ENCODE data around the gene AGAP5. TPM values are rescaled to one million over a fixed set of nuclear protein-coding genes. Genes with fewer than 3 reads are reported as not detected.
"Not testable (repeated sequence)": the region's sequence is repeated elsewhere in the genome, so short reads cannot be mapped to it uniquely, and the experiment has no call there.

Gene AGAP5
- total and polyA plus RNA-seq, 2 experiments from 2014 or later = 3.1 to 7.3 TPM

- not testable (repeated sequence) for H3K9me3 ChIP-seq (ENCODE audit: low read depth); H3K4me3 ChIP-seq; H3K27ac ChIP-seq; H3K27me3 ChIP-seq; H3K36me3 ChIP-seq; DNase-seq (ENCODE audit: low read depth in 1 of 2, low spot score in 1 of 2); H3K4me1 ChIP-seq (ENCODE audit: low read depth)
These were observed 33.5 kb downstream of the AGAP5 start for GRCh38 chr10:73664156-73665040.

- H3K36me3 ChIP-seq; H3K27ac ChIP-seq; H3K4me3 ChIP-seq; H3K9me3 ChIP-seq (ENCODE audit: low read depth); H3K27me3 ChIP-seq; DNase-seq (ENCODE audit: low read depth in 1 of 2, low spot score in 1 of 2); H3K4me1 ChIP-seq (ENCODE audit: low read depth): not testable (repeated sequence)
These were observed 34.3 kb downstream of the AGAP5 start for GRCh38 chr10:73663621-73664020.

DNA sequence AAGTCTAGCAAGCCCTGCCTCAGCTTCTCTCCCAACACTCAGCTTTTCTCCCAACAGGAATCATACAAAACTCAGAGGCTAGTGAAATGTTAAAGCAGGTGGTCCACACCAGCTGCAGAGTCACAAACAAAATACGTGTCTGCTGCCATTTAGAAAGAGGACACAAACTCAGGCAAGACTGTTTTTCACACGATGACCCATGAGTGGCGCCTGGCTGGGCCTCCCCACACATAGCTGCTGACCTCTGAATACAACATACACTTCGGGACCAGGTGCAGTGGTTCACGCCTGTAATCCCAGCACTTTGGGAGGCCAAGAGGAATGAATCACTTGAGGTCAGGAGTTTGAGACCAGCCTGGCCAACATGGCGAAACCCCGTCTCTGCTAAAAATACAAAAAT is 35.2 kb downstream of the AGAP5 start:
- DNase-seq (ENCODE audit: low read depth in 1 of 2, low spot score in 1 of 2); H3K4me3 ChIP-seq; H3K27ac ChIP-seq; H3K36me3 ChIP-seq; H3K9me3 ChIP-seq (ENCODE audit: low read depth); H3K4me1 ChIP-seq (ENCODE audit: low read depth); H3K27me3 ChIP-seq: not testable (repeated sequence)

DNA sequence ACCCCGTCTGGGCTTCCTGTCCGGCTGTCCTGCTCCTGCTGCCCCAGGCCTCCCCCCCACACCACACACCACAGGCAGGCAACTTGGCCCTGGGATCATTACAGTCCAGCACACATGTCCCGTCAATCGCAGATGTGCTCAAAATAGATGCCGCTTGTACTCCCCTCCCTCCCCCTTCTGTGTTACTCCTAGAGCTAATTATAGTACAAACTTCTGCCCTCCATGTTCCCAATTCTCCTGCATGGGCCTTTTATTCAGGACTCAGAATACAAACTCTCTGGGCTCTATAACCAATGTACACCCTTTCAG is 42.0 kb downstream of the AGAP5 start, which contains the start of gene SYNPO2L:
Gene SYNPO2L (minus strand): TSS at position 40 of the 309 bp plus-strand sequence. CDS start 107 bp downstream, outside the sequence.
- Histone ChIP-seq H3K4me3 (no peak within 1 kb of the TSS), H3K36me3 (no peaks in the 10 kb centered on the region), H3K27ac (peak within 1 kb of the TSS; percentile 100), H3K9me3 (ENCODE audit: low read depth) (no peaks in the 10 kb centered on the region), H3K4me1 (ENCODE audit: low read depth) (peaks cover 42% of the 10 kb centered on the region), H3K27me3 (no peaks in the 10 kb centered on the region)
- DNase-seq (ENCODE audit: low read depth in 1 of 2, low spot score in 1 of 2) = peak in 1 of 2 donors; percentile 85
- no peak for TF ChIP-seq CTCF (IDR thresholded peaks at IDR 0.05; ENCODE audit: low read depth, low read length)

DNA sequence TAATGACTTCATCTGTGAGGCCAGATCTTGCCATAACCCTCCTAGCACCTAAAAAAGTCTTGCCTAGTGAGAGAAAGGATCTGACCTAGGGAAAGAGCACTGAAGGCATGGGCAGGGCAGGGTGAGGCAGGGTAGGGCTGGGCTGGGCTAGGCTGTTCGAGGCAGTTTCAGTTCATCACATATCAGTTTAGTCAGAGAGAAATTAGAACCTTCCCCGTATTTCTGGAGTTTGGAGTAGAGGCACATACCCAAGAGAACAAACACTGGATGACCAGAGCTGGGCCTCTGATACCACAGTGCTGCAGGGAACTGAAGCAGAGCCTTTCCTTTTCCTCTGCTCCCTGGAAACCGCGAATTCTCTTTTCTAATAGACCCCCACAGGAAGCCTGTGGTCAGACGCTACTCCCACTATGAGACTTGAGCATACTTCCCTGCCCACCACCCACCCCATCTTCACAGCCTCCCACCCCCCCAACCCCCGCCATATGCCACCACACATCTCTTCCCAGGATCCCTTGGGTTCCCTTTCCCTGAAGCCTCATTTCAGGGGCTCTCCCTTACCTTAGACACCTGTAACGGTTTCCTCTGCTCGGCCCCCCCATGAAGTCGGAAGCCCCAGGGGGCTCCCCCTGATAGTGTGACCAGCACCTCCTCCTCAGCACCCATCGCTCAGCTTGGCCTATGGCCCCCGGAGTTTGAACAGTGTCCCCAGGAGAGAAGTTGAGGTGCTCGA is 42.5 kb downstream of the AGAP5 start:
- H3K4me1 ChIP-seq (ENCODE audit: low read depth) = peaks cover 47% of the 10 kb centered on the region
- DNase-seq (ENCODE audit: low read depth in 1 of 2, low spot score in 1 of 2) = no peak
- H3K36me3 ChIP-seq = no peaks in the 10 kb centered on the region
- peak overlapping the region; percentile 100 for H3K27ac ChIP-seq
- no peak overlapping the region for H3K4me3 ChIP-seq
- H3K9me3 ChIP-seq (ENCODE audit: low read depth) = no peaks in the 10 kb centered on the region
- TF ChIP-seq CTCF (IDR thresholded peaks at IDR 0.05; ENCODE audit: low read depth, low read length) = no peak
- H3K27me3 ChIP-seq = no peaks in the 10 kb centered on the region

- Histone ChIP-seq H3K4me1 (ENCODE audit: low read depth) (peaks cover 61% of the 10 kb centered on the region), H3K36me3 (no peaks in the 10 kb centered on the region), H3K27me3 (no peaks in the 10 kb centered on the region), H3K9me3 (ENCODE audit: low read depth) (no peaks in the 10 kb centered on the region), H3K4me3 (no peak overlapping the region), H3K27ac (peak overlapping the region; percentile 100)
- no peak for TF ChIP-seq CTCF (IDR thresholded peaks at IDR 0.05; ENCODE audit: low read depth, low read length)
- peak; percentile 41 to 69 for DNase-seq (ENCODE audit: low read depth in 1 of 2, low spot score in 1 of 2)
These were observed 44.2 kb downstream of the AGAP5 start for GRCh38 chr10:73653701-73654100.

DNA sequence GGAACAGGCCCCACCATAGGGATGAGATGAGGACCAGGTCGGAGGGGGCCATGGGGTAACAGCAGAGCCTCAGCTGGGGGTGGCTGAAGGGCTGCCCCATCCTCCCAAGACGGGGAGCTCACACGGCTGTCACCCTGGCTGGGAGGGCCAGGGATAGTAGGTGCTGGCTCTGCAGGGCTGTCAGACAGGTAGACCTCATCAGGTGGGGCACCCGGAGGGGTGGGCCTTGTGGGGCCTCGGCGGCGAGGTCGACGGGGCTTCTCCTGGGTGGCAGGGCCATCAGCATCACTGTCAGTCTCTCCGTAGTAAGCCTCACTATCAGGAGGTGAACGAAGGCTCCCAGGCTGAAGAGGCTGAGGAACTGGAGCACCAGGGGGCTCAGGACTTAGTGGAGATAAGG is 44.7 kb downstream of the AGAP5 start:
- H3K36me3 ChIP-seq = no peaks in the 10 kb centered on the region
- peak overlapping the region; percentile 100 for H3K27ac ChIP-seq
- TF ChIP-seq CTCF (IDR thresholded peaks at IDR 0.05; ENCODE audit: low read depth, low read length) = no peak
- DNase-seq (ENCODE audit: low read depth in 1 of 2, low spot score in 1 of 2) = no peak
- H3K4me3 ChIP-seq = no peak overlapping the region
- no peaks in the 10 kb centered on the region for H3K27me3 ChIP-seq
- no peaks in the 10 kb centered on the region for H3K9me3 ChIP-seq (ENCODE audit: low read depth)
- peaks cover 66% of the 10 kb centered on the region for H3K4me1 ChIP-seq (ENCODE audit: low read depth)

Measured in cardiac muscle cell (in vitro differentiated cells and primary cell).